GM21515 (cell line): Measurements from ENCODE around the gene PCDHGC3.

Experiments
- ATAC-seq: cut with Tn5 transposase; IDR thresholded peaks from one replicate; pipeline ENCODE4 v1.9.1; 2021; ENCODE audit not compliant: unreplicated experiment

Gene PCDHGC3

DNA sequence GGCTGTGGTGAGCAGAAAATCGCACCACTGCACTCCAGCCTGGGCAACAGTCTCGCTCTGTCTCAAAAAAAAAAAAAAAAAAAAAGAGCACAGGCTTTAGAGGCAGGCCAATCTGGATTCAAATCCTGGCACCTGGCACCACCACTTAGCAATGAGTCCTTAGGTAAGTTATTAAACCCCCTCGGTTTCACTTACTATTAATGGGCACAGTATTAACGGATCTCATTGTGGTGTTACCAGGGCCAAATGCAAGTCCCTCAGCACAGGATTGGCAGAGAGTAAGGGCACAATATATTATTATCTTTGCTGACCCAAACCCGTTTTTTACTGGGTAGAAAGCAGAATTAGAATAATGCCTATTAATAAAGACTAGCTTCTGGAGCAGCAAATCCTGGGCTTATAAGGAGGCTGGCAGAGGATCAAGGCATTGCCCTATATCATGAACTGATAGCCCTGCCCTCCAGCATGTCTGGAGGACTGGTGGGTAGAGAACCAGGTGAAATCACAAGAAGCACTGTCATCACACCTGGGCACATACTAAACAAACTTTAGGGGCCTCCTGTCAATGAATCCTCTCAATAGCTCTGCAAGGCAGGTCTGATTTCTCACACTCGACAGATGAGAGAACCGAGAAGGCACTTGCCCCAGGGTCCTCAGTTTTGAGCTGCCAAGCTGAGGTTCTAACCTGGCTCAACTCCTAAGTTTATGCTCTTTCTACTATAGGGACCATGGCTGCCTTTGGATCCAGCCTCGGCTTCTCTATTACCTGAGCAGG is 30.8 kb downstream of the PCDHGC3 start:
- ATAC-seq: no peak

DNA sequence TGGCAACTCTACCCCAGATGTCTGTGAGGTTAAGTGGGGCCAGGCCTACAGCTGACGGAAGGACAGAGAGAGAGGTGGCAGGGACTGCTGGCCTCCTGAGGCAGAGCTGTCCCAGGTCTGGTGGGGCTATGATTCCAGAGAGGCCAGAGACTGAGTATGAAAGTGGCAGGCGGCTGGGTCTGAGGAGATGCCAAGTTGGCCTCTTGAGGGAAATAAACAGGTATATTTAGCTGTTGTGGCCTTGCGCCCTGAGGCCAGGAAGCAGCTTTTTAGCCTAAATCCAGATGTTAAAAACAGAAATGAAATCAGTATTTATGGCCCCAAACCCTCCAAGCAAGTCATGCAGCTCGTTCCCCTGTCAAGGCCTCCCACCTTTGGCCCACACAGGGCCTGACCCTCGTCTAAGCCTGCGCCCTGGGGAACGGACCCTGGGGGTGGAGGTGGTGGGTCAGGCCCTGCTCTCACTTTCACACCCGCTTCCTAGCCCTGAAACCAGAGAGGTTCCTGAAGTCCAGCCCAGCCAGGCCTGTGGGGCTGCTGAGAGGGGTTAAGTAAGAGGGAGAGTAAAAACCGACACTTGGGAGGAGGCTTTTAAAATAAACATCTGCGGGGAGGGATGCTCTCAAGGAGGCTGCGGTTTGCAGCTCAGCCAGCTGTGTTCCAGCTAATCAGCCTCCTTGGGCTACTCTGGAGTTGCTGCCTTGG is 31.8 kb downstream of the PCDHGC3 start:
- ATAC-seq: peak; percentile 44

DNA sequence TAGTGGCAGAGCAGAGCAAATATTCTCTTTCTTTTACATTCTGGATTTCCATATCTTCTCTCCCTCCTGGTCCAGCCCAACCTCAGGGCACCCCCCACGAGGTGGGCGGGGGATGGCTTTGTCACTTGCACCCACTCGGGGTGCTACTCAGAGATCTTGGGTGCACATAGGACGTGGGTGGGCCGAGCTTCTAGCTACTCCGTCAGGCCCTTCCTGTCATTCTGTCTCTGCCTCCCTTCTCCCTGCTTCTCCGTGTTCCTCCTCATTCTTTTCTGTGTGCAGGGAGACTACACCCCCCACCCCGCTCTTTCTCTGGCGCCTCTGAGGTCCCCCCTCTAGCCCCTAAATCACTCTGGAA is 32.7 kb downstream of the PCDHGC3 start:
- no peak for ATAC-seq

DNA sequence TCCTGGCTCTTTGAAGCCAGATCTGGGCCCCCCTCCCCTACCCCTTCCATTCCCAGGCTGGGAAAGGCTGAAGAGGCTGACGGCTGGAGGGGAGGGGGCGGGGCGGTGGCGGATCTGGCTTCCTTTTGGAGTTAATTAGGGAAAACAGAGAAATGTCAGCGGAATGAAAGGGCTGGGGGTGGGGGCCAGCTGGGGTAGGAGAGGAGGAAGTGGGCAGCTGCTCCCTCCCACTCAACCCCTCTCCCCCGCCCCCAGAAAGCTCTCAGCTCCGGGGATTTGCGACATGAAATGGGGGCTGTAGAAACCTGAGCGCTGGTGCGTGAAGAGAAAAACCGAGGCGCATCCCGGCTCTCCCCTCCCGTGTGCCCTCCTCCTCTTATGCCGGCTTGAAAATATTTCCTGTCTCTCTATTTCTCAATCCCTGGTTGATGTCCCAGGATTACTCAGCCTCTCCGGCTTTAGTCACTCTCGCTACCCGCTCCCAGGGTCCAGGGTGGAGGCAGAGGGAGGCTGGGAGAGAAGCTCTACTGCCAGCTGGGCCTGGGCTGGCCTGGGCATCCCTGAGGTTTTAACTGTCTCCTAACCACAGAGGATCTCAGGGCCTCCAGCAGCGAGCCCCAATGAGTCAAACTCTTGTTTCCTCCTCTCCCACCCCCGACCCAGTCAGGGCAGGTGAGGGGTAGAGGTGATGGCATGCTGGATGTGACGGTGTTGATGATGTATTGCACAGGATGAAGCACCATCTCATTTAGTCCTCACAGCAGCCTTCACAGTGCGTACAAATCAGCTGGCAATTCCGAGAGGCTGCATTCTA is 33.2 kb downstream of the PCDHGC3 start:
- no peak for ATAC-seq

DNA sequence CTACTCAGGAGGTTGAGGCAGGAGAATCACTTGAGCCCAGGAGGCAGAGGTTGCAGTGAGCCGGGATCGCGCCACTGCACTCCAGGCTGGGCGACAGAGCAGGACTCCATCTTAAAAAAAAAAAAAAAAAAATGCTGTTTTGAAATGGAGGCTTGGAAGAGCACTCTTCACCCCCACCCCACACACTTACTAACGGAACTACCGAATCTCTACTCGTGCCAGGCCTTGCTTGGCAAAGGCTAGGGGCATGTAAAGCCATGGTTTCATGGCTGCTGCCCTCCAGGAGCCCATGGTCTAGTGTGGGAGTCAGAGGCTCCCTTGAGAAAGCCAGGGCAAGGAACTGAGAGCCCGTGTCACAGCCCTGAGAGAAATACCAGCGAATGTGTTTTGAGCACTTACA is 34.4 kb downstream of the PCDHGC3 start:
- ATAC-seq: no peak

DNA sequence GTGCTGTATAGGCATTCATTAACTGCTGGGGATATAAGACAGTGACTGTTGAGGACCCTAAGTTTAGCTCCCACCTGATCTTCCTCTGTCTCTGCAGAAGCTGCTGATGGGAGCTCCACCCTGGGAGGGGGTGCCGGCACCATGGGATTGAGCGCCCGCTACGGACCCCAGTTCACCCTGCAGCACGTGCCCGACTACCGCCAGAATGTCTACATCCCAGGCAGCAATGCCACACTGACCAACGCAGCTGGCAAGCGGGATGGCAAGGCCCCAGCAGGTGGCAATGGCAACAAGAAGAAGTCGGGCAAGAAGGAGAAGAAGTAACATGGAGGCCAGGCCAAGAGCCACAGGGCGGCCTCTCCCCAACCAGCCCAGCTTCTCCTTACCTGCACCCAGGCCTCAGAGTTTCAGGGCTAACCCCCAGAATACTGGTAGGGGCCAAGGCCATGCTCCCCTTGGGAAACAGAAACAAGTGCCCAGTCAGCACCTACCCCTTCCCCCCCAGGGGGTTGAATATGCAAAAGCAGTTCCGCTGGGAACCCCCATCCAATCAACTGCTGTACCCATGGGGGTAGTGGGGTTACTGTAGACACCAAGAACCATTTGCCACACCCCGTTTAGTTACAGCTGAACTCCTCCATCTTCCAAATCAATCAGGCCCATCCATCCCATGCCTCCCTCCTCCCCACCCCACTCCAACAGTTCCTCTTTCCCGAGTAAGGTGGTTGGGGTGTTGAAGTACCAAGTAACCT is 35.3 kb downstream of the PCDHGC3 start:
- ATAC-seq: peak; percentile 30

DNA sequence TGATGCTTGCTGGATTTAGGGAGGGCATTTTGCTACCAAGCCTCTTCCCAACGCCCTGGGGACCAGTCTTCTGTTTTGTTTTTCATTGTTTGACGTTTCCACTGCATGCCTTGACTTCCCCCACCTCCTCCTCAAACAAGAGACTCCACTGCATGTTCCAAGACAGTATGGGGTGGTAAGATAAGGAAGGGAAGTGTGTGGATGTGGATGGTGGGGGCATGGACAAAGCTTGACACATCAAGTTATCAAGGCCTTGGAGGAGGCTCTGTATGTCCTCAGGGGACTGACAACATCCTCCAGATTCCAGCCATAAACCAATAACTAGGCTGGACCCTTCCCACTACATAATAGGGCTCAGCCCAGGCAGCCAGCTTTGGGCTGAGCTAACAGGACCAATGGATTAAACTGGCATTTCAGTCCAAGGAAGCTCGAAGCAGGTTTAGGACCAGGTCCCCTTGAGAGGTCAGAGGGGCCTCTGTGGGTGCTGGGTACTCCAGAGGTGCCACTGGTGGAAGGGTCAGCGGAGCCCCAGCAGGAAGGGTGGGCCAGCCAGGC is 36.1 kb downstream of the PCDHGC3 start:
- ATAC-seq: no peak

DNA sequence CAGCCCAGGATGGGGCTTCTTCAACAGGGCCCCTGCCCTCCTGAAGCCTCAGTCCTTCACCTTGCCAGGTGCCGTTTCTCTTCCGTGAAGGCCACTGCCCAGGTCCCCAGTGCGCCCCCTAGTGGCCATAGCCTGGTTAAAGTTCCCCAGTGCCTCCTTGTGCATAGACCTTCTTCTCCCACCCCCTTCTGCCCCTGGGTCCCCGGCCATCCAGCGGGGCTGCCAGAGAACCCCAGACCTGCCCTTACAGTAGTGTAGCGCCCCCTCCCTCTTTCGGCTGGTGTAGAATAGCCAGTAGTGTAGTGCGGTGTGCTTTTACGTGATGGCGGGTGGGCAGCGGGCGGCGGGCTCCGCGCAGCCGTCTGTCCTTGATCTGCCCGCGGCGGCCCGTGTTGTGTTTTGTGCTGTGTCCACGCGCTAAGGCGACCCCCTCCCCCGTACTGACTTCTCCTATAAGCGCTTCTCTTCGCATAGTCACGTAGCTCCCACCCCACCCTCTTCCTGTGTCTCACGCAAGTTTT is 36.7 kb downstream of the PCDHGC3 start:
- no peak for ATAC-seq

DNA sequence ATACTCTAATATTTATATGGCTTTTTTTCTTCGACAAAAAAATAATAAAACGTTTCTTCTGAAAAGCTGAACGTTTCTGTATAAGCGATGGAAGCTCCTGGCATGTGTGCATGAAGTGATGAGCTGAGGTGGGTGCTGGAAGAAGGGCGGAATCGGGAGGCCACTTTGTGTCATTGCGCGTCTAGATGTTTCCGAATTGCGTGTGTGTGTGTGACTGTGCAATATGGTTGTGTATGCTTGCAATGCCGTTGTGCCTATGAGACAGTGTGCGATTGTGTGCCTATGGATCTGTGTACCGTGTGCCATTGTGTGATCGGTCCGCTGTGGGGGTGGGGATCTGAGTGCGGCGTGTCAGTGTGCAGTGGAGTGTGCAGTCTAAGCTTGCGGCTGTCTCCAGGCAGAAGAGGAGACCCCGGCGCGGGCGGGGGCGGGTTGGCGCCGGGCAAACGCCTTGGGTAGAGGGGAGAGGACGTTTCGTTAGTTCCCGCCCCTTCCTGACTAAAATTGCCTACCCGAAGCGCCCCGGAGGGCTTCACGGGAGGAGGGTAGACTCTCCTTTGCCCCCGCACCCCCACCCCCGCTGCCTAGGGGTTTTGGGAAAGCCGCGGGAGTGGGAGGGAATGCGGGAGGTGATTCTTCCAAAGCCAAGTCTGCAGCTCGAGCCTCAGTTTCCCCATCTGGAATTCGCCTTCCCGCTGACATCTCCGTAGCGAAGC is 37.3 kb downstream of the PCDHGC3 start:
- no peak for ATAC-seq

DNA sequence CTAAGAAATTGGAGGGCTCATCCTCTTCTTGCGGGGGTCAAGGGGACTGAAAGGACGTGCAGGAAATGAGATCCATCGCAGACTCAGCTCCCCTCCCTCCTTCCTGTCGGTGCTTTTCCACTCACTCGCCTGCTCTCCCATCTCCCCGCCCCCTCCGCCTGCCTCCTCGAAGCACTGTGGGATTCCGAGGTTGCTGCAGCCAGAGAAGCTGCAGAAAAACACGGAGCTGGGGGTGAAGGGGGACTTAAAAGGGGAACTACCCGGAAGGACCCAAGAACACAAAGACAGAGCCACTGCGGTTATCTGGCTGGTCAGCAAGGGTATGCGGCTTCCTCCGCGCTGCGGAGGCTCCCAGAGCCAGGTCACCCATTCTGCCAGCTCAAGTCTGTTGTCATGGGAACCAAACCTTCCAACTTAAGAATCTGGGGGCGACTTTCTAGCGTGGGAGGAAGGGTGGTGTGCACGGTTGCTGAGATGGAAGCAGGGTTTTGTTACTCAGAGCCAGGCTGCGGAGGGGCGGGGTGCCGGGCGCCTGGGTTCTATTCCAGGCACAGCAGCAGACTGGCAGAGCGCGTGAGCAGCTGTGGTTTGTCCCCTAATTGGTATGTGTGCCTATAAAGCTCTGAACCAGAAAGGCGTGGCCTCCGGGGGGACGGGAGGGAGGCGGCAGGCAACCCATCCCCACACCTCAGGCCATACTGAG is 38.0 kb downstream of the PCDHGC3 start:
- ATAC-seq: no peak

DNA sequence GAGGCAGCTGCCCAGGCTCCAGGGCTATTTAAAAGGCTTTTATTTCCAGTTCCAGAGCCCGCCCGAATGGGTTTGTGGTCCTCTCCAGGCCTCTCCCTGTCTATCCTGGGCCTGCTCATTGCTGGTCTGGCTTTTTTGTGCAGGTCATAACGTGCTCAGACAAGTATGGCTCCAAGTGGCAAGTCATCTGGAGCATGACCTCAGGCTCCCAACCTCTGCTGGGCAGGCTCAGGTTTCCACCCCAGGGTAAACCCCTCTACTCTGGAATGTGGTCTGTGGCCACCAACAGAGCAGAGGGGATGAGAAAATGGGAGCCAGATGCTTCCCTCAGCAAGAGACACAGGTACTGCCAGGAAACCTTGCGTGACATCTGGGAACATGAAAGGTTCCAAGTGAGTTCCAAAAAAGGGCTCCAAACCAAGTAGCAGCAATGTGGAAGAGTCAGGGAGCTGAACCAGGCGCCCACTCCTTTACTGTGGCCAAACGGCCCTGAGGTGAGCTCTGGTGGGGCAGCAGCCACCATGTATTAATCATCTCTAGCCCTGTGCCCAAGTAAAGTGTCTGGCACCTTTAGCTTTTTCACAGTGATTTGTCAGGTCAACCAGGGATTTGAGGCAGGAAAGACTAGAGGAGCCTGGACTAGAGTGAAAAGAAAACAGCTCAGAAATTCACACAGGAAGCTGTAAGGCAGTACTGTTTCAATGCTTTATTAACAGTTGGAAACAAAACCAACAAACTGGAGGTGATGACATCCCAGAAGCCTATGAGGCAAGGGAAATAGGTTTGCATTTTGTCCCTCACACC is 38.8 kb downstream of the PCDHGC3 start:
- no peak for ATAC-seq

DNA sequence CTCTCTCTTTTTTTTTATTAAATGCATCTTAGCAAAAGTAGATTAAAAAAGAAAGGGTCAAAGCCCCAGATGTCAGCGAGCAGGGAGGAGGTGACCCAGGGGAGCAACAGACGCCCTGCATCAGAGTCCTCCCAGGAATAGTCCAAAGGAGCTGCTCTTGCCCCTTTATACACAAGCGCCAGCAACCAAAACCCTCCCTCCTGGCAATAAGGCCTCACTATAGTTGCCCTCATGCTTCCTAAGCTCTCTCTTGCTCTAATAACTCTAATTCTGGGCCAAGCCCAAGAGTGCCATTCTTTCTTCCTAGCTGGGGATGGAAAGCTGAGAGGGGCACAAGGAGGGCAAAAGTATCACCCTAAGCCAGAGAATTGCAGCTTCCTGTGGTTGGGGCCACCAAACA is 39.4 kb downstream of the PCDHGC3 start:
- no peak for ATAC-seq

DNA sequence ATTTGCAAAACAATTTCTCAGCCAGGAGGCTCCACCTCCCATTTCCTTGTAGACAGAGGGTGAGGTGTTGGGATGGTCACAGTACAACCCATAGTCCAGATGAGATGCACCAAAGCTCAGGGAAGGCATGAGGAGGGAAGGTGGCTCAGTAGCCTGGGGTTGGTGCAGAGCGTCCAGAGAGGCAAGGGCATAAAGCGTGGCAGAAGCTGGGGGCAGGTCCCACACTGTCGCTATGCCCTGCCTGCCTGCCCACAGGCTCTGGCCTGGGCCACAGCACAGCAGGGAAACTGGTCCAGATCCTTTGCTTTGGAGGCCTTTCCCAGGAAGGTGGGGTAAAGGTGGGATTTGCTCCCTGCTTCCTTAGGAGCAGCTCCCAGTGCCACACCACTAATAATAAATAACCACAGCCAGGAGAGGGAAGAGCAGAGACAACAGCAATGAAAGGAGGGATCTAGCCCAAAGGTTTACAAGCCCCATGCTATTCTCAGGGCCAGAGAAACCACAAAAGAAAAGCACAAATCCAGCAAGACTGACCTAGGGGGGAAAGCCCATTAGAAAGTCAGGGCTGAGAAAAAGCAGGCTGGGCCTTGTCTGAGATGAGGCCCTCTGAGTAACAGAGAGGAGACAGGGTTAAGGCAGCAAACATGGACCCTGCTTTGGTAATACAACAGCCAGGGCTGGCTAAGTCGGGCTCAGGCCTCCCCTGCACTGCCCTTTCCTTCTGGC is 40.3 kb downstream of the PCDHGC3 start:
- no peak for ATAC-seq

DNA sequence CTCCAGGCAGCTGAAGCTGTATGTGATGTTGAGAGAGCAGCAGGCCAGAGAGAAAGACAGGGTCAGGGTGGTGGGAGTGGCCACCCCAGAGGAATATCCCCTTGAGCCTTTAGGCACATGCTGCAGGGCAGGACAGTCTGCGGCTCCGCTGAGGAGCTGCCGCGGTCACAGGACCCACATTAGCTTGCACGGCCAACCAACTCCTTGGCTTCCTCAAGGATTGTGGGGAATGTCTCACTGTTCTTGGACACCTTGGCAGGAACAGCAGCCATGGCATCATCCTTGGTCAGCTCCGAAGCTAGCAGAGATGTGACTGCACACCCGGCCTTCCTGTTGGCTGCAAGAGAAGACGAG is 40.9 kb downstream of the PCDHGC3 start:
- ATAC-seq: no peak

DNA sequence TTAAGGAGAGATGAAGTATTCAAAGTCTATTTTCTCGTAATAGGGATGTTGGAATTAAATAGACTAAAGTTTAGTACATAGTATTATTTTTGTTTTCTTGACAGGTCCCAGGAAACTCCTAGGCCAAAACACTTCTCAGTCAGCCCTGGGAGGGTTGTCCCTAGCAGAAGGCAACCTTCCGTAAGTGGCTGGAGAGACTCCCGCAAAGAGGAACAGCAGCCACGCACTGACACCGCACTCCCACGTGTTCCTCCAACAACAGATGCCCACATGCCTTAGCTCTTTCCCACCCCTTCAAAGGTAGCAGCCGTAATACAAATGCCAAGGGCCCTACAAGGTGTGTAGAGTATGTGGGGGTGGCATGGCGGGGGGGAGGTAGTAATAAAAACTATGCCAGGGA is 41.5 kb downstream of the PCDHGC3 start:
- no peak for ATAC-seq

DNA sequence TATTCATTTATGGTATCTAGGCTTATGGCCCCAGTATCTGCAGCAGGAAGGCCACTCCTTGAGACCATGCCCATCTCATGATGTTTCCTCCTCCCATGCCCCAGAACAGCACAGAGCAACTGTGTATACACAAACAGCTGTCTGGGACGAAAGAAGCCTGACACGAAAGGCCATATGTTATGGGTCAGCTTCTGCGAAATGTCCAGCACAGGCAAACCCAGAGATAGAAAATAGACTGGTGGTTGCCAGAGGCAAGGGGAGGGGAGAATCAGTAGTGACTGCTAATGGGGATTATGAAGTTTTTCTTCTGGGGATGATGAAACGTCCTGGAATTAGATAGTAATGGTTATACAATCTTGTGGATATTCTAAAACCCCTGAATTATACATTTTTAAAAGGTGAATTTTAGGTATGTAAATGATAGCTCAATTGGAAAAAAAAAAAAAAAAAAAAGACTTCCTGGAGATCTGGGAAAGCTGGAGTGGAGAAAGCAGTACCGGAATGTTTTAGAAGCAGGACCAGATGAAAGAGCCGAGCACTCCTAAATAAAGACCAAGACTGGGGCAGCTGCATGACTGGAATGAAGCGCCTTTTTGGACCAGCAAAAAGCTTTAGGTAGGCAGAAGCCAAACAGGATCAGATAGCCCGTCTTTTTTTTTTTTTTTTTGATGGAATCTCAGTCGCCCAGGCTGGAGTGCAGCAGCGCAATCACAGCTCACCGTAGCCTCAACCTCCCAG is 42.3 kb downstream of the PCDHGC3 start:
- ATAC-seq: no peak

DNA sequence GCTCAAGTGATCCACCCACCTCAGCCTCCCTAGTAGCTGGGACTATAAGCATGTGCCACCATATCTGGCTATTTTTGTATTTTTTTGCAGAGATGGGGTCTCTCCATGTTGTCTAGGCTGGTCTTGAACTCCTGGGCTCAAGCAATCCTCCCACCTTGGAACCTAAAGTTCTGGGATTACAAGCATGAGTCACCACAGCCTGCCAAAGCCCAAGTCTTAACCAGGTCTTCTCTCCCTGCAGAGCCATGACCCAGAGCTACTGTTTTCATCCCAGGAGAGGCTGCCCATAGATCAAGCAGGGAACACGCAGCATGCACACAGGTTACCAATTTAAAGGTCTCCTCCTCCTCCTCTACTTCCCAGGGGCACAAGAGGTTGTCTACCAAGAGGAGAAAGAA is 42.9 kb downstream of the PCDHGC3 start:
- no peak for ATAC-seq
